Measurements from ENCODE around the gene KIAA0319L.

The KIAA0319L gene

DNA sequence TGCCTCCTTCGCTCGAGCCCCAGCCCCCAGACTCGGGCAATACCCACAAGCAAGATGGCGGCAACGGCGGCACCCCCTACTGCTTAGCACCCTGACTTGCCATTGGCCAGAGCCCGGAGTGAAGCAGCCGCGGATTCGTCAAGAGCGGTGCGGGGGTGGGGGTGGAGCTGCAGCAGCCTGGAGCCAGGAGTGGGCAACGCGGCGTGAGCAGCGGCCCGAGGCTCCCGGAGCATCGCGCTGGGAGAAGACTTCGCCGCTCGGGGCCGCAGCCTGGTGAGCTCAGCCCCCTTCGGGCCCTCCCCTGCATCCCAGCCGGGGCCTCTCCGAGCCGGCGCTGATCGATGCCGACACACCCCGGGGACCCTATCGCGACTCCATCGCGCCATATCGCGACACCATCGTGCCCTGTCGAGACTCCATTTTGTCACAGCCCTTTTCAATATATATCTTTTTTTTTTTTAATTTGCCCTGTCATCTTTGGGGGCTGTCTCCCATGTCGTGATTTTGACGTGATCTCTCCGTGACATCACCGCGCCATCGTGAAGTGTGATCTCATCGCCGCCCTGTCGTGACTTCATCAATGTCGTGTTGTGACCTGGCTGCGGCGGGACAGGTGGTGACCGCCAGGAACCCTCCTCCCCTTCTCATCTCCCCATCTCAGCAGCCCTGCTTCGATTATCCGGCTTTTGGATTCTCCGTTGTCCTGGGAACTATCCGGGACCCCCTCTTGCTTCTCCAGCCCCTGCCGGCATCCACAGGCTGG is 589 bp upstream of the KIAA0319L start, which contains the start of gene NCDN:
Gene NCDN (plus strand): TSS at position 189 of the 763 bp plus-strand sequence. CDS start 392 bp downstream, at position 581.
- peak within 1 kb of the TSS; percentile 90 for H3K4me3 ChIP-seq (replicated peaks; ENCODE audit: low read depth, low read length)
- peak; percentile 98 for DNase-seq (ENCODE audit: low read depth)
- TF ChIP-seq, protein P1, sequence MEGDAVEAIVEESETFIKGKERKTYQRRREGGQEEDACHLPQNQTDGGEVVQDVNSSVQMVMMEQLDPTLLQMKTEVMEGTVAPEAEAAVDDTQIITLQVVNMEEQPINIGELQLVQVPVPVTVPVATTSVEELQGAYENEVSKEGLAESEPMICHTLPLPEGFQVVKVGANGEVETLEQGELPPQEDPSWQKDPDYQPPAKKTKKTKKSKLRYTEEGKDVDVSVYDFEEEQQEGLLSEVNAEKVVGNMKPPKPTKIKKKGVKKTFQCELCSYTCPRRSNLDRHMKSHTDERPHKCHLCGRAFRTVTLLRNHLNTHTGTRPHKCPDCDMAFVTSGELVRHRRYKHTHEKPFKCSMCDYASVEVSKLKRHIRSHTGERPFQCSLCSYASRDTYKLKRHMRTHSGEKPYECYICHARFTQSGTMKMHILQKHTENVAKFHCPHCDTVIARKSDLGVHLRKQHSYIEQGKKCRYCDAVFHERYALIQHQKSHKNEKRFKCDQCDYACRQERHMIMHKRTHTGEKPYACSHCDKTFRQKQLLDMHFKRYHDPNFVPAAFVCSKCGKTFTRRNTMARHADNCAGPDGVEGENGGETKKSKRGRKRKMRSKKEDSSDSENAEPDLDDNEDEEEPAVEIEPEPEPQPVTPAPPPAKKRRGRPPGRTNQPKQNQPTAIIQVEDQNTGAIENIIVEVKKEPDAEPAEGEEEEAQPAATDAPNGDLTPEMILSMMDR (IDR thresholded peaks at IDR 0.05; ENCODE audit: low read length, missing control alignments): no peak

DNA sequence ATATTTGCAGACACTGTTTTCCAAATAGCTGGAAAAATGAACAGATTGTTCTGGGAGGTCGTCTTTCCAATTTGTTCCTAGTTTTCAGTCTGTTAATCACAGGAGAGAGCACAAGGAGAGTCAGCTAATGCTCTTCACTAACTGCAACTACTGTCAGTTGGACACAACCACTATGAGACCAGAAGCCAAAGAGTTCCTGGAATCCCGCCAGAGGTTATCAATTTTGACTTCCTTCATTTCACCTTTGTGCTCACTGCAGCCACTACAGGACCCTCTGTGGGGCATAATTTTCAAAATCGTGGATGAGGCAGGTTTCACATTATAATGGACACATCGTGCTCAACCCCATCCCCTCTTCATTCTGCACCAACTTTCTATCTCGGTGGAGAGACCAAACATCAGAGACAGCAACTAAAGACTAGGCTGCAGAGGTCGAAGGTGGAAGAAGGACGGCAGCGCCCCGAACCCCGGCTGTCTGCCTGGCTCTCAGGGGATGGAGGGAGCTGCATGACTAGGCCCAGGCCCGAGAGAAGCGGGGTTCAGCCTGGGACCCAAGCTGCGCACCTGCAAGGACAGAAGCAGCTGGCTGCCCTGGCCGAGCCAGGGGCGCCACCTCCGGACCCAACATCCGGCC is 602 bp downstream of the KIAA0319L start:
- TF ChIP-seq, protein P1 (IDR thresholded peaks at IDR 0.05; ENCODE audit: low read length, missing control alignments): no peak
- H3K4me3 ChIP-seq (replicated peaks; ENCODE audit: low read depth, low read length): peak overlapping the region; percentile 90
- no peak for DNase-seq (ENCODE audit: low read depth)

DNA sequence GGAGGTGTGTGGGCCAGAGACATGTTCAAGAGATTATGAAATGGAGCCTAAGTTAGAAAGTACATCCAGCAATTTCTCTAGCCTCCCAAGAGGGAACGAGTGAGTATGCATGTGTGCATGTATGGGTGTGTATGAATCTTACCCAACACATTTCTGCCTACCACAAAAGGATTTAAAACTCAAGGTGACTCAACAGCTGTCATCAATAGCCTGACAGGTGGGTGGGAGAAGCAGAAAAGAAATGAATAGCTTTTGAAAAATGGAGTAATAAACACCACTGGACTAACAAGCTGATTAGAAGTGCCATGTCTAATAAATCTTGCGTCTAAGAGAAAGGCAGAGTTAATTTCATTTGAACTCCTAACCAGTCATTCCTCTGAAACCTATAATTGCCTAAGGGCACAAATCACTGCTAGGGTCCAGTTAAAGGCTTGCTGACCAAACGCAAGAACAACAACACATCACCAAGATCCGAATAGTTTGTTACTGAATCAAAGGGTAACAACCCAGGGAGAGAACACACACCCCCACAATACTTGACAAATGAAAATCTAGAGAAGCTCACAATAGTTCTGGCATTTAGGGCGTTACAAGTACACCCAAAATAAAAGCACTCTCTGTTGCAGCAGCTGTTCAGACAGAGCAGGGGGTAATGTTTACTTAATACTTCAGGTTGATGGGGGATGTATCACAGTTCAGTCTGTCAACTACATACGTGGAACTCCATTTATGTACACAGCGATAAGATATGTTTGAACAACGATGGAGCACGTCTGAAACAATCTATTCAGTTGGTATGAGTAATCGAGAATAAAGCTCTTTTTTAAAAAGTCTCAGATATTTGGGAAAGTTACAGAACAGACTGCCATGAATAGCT is 1.4 kb downstream of the KIAA0319L start:
- DNase-seq (ENCODE audit: low read depth): no peak
- peak overlapping the region; percentile 90 for H3K4me3 ChIP-seq (replicated peaks; ENCODE audit: low read depth, low read length)
- TF ChIP-seq, protein P1 (IDR thresholded peaks at IDR 0.05; ENCODE audit: low read length, missing control alignments): no peak

DNA sequence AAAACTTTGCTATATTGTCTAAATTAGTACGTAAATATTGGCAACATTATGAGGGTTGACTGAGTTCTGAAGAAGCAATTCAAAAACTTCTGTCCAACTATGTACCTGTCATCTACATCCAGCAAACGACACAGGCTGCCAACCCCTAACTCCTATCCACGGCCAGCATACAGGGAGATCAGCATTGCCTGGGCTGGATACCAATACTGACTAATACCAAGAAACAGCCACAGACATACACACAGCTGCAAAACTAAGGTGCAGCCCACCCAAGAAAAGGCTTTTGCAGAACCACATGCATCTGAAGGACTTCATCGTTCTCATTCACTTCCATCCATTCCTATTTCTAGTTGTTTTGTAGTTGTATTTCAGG is 2.0 kb downstream of the KIAA0319L start:
- TF ChIP-seq, protein P1 (IDR thresholded peaks at IDR 0.05; ENCODE audit: low read length, missing control alignments): no peak
- H3K4me3 ChIP-seq (replicated peaks; ENCODE audit: low read depth, low read length): no peak overlapping the region

DNA sequence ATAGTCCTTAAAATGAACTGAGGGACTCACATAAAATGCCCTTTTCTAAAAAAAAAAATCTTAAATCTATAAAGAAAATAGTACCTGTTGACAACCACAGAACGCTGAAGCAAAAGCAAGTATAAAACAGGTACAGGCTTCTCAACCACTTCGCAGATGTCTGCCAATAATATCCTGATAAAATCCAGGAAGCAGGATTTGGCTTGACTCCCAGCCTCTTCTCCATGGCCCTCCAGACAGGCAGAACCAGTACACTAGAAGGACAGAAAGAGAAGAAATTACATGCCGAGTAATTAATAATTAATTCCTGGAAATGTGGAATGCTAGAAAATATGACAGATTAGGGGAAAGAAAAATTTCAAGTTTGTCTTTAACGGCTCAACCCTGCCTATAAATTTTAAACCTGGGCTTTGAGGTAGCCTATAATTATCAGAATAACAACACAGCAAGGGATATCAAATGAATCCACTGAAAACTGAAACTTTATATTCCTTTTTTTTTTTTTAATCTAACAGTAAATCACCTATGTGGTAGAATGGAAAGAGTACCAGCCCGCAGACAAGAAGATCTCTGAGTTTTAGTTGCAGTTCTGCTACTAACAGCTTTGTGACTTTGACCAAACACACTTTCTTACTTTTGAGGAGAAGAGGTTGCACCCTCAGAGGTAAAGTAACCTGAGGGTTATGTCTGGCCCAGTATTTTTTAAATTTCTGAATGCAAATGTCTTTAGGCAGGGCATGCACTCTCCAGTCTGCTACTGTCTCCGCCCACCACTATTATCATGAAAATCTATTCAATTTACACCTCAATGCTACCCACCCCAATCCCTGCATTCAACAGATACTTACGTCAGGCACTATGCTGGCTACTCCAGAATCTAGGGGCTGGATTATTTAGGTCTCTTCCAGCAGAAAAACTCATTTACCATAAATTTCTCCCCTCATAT is 2.7 kb downstream of the KIAA0319L start:
- no peak overlapping the region for H3K4me3 ChIP-seq (replicated peaks; ENCODE audit: low read depth, low read length)
- DNase-seq (ENCODE audit: low read depth): no peak

More for the DNA sequence above, 2.0 kb downstream of the KIAA0319L start:
- DNase-seq (ENCODE audit: low read depth): no peak

More for the DNA sequence above, 2.7 kb downstream of the KIAA0319L start:
- TF ChIP-seq, protein P1 (IDR thresholded peaks at IDR 0.05; ENCODE audit: low read length, missing control alignments): no peak
